Measurements from ENCODE around the gene ACSBG1.

The ACSBG1 gene

GRCh38 chr15:78216276-78217104 lies 17.9 kb downstream of the ACSBG1 start:
- no peak for DNase-seq

DNA sequence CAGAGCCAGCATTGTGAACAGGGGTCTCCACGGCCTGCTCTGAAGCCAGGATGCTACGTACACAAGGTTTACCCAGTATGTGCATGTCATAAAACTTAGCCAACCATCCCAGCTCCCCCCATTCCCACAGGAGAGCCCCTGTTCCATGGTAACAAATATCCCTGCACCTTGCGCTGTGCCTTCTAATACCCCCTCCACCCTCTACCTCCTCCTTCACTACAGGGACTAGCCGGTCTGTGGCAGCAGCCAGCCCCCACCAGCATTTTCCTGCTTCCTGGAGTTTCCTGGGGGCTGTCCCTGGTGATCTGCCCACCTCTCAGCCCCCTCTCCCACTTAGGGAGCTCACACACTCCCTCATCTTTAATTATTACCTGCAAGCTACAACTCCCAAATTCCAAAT lies 20.4 kb downstream of the ACSBG1 start:
- DNase-seq: peak in 1 of 3 experiments; percentile 9

DNA sequence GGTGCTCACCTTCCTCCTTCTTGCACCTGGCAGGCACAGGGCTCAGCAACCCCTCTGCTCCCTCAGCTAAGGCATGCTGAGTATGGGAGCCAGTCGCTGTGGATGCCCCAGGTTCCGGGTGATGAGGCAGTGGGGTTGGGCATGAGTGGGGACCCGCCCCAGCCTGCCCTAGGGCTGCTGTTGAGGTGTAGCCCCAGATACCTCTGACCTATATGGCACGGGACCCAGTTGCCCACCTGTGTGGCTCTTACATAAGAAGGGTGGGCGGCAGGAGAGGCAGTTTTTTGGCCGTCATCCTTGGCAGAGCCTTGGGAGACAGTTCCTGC lies 21.0 kb downstream of the ACSBG1 start:
- DNase-seq: no peak

GRCh38 chr15:78212546-78213424 lies 21.6 kb downstream of the ACSBG1 start:
- DNase-seq: peak in 2 of 3 experiments; percentile 83 to 92

GRCh38 chr15:78212008-78212407 lies 22.4 kb downstream of the ACSBG1 start:
- DNase-seq: peak in 1 of 3 experiments; percentile 44

GRCh38 chr15:78211189-78211921 lies 23.0 kb downstream of the ACSBG1 start:
- peak; percentile 14 to 85 (median 70) for DNase-seq

DNA sequence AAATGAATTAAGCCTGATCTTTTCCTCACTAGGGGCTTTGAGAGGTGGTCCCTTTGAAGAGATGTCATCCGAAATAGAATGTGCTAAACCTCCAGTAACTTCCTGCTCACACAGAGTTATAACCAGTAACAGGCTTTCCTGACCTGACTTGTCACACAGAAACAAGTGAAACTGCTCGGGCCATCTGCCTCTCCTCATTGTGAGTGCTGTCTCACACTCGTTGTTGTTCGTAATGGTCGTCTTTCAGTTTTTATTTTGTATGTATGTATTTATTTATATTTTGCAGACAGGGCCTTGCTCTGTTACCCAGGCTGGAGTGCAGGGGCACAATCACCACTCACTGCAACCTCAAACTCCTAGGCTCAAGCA lies 24.0 kb downstream of the ACSBG1 start:
- peak in 2 of 3 experiments; percentile 42 to 67 for DNase-seq

GRCh38 chr15:78209646-78210348 lies 24.6 kb downstream of the ACSBG1 start:
- DNase-seq: peak in 2 of 3 experiments; percentile 42 to 67

- DNase-seq: peak in 1 of 3 experiments; percentile 36
Measured at GRCh38 chr15:78208887-78209645, 25.3 kb downstream of the ACSBG1 start.

DNA sequence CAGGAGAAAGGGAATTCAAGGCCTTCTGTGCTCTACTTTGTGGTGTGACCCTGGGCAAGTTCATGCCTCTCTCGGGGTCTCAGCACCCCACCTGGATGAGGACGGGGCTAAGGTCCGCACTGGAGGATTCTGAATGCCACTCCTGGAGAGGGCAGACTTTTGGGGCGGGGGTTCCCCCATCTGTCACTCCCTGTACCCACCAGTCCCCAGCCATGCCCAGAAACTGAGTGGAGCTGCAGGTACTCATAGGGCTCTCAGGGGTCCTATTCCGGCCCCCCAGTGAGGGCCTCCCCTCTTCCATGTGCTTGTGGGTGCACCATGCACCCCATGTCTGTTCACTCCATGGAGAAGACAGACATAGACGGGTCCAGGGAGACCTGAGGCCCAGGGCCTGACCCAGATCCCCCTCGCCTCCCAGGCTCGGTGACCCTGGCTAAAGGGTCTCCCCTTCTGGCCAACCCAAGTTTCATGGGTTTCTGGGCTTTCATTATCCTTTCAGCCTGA lies 26.0 kb downstream of the ACSBG1 start:
- DNase-seq: no peak

- DNase-seq: no peak
Measured at GRCh38 chr15:78207641-78208340, 26.6 kb downstream of the ACSBG1 start.

- no peak for DNase-seq
Measured at GRCh38 chr15:78207110-78207458, 27.3 kb downstream of the ACSBG1 start.

GRCh38 chr15:78206326-78207109 lies 27.8 kb downstream of the ACSBG1 start:
- no peak for DNase-seq

DNA sequence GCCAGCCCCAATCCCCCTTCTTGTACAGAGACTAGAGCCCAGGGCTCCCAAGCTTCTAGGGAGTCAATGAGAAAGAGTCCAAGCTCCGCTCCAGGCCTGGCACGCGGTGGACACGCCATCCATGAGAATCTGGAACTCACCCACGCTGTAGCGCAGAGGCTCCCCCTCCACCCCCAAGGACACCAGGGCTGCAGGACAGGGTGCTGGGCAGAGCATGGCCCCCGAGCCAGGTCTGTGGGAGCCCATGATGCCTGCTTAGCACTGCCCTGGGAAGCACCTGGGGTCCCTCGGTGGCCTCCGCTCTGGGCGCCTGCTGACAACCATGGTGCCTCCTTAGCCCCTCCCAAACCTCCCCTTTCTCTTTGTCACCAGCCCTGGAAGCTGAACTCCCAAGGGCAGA lies 28.5 kb downstream of the ACSBG1 start:
- DNase-seq: no peak

- no peak for DNase-seq
Measured at GRCh38 chr15:78205337-78205736, 29.0 kb downstream of the ACSBG1 start.

DNA sequence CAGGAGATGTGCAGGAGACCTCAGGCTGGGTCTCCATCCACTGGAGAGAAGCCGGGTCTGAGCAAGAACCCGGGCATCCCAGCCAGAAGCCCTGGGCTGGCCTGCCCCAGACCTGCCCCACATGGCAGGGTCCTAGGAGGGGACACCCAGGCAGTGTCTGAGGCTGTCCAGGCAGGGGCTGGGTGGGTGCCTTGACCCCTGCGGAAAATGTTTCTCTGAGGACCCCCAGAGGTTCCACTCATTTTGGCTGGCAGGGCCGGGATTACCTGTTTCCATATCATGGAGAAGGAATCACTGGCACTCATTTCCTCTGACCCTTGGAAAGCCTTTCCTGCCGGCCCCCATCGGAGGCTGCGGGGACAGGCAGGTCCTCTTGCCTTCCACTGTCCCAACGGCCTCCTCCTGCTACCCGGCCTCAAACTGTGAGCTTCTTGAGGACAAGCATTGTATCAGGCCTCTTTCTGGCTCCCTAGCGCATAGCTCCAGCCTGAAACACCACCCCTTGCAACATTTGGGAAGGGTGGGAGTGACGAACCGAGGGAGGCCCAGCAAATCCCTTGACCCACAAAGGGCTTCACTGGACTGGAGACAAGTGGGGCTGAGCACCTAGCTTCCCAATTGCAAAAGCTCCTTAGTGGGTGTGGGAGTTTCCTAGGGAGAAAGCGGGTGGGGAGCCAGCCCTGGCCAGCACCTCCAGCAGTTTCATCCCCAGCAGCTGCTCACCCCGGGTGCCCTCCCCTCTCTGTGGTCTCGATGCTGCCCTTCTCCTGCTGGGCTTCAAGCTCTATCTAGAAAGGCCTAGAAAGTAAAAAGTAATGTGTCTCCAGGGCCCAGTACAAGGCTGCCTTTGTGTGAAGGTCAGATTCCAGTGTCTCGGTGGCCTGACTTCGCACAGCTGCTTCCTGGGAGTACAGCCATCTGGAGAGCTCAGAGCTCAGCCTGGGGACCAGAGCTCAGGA lies 29.7 kb downstream of the ACSBG1 start:
- DNase-seq: no peak

GRCh38 chr15:78203346-78204225 lies 30.8 kb downstream of the ACSBG1 start:
- DNase-seq: no peak

Data from NCI-H1417 (cell line).